GM21360 (cell line): ENCODE results near the gene SDK2.

Experiments used
- ATAC-seq: cut with Tn5 transposase; IDR thresholded peaks from one replicate; pipeline ENCODE4 v1.9.1; 2021; ENCODE audit warnings: mild to moderate bottlenecking, moderate library complexity; ENCODE audit not compliant: unreplicated experiment

Gene SDK2

GRCh38 chr17:73588891-73589290 is 55.4 kb downstream of the SDK2 start:
- no peak for ATAC-seq

GRCh38 chr17:73588301-73588846 is 55.9 kb downstream of the SDK2 start:
- ATAC-seq: no peak

- no peak for ATAC-seq
Measured at GRCh38 chr17:73586921-73587602, 57.2 kb downstream of the SDK2 start.

- ATAC-seq: no peak
Measured at GRCh38 chr17:73586275-73586832, 57.9 kb downstream of the SDK2 start.

GRCh38 chr17:73585583-73585982 is 58.7 kb downstream of the SDK2 start:
- no peak for ATAC-seq

GRCh38 chr17:73584987-73585386 is 59.3 kb downstream of the SDK2 start:
- ATAC-seq: no peak

- ATAC-seq: no peak
Measured at GRCh38 chr17:73584049-73584448, 60.2 kb downstream of the SDK2 start.

- no peak for ATAC-seq
Measured at GRCh38 chr17:73582821-73583220, 61.4 kb downstream of the SDK2 start.

GRCh38 chr17:73582359-73582758 is 61.9 kb downstream of the SDK2 start:
- no peak for ATAC-seq

- ATAC-seq: no peak
Measured at GRCh38 chr17:73581379-73581778, 62.9 kb downstream of the SDK2 start.

- ATAC-seq: no peak
Measured at GRCh38 chr17:73580073-73580710, 64.1 kb downstream of the SDK2 start.

- no peak for ATAC-seq
Measured at GRCh38 chr17:73576556-73577098, 67.6 kb downstream of the SDK2 start.

- no peak for ATAC-seq
Measured at GRCh38 chr17:73575470-73576221, 68.6 kb downstream of the SDK2 start.

GRCh38 chr17:73571511-73572130 is 72.6 kb downstream of the SDK2 start:
- ATAC-seq: no peak

GRCh38 chr17:73569762-73570319 is 74.4 kb downstream of the SDK2 start:
- ATAC-seq: no peak

GRCh38 chr17:73568934-73569333 is 75.3 kb downstream of the SDK2 start:
- ATAC-seq: no peak

GRCh38 chr17:73566905-73567782 is 77.1 kb downstream of the SDK2 start:
- ATAC-seq: no peak

GRCh38 chr17:73564843-73565242 is 79.4 kb downstream of the SDK2 start:
- no peak for ATAC-seq

- ATAC-seq: no peak
Measured at GRCh38 chr17:73562896-73563295, 81.3 kb downstream of the SDK2 start.
